ENCODE results near the gene KCTD2.

The KCTD2 gene

DNA sequence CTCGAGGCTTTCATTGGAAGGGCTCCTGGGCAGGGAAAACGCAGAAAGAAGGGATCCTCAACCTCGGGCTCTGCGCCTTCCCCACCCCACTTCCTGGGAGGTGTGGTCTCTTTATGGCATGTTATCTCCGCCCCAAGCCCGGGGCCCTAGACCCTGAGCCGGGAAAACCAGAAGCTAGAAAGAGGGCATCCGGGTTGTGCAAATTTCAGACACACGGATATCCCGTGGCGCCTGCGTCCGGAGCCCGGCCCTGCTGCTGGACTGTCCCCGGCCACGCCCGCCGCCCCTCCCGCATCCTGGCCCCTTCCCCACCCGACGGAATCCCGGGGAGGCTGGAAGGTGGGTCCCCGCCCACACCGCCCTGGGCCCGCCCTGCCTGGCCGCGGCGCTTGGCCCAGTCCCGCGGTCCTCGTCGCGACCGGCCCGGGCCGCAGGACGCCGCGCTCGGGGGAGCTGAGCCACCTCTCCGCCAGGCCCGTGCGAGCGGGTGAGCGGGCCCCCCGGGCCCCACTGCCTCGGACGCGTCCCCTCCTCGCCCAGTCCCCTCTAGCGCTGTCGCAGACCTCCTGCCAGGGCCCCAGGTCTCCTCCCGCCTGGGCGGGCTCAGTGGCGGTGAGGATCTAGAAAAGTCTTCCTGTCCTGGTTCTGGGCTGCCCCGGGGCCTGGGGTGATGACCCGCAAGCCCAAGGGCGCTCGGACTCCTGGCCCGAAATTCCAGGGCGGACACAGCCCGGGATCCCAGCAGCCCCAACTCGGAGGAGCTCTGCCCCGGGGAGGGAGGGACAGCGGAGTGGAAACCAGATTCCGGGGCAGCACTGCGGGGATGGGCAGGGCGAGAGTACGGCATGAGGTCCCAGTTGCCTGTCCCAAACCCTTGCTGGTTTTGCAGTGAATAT, 40.8 kb downstream of the KCTD2 start, which contains the start of gene SLC16A5:
TSS of gene SLC16A5 (plus strand) at position 397 of the 896 bp plus-strand sequence. CDS start 5,683 bp downstream, outside the sequence.
- H3K27ac ChIP-seq (ENCODE audit: low read length), result peak within 1 kb of the TSS; percentile 80
- H3K4me3 ChIP-seq (ENCODE audit: low read depth in 1 of 2, low read length in 2 of 2), result peak within 1 kb of the TSS; percentile 39 to 68; a peak in 3 of 4 replicates
- DNase-seq (peak; percentile 81), ATAC-seq (ENCODE audit: insufficient read depth, low read depth) (peak; percentile 90)
- H3K79me2 ChIP-seq (ENCODE audit: insufficient read depth, low read length), result no peaks in the 10 kb centered on the region
- no peaks in the 10 kb centered on the region for H3K27me3 ChIP-seq (ENCODE audit: insufficient read depth, low read length, poor library complexity)
- H4K20me1 ChIP-seq (ENCODE audit: insufficient read depth, low read length), result no peaks in the 10 kb centered on the region
- H3K4me1 ChIP-seq (ENCODE audit: insufficient read depth, low read length), result peaks cover 37% of the 10 kb centered on the region
- H3K9ac ChIP-seq (ENCODE audit: low read depth, low read length), result peak within 1 kb of the TSS; percentile 76
- H3K9me3 ChIP-seq (ENCODE audit: insufficient read depth, low read length, severe bottlenecking), result no peaks in the 10 kb centered on the region
- no peaks in the 10 kb centered on the region for H3K36me3 ChIP-seq (ENCODE audit: insufficient read depth, low read length)
- H3K4me2 ChIP-seq (ENCODE audit: insufficient read depth, low read length), result peak within 1 kb of the TSS; percentile 69
- H2AFZ ChIP-seq (ENCODE audit: low read depth, low read length), result peak within 1 kb of the TSS; percentile 83
- TF ChIP-seq, protein P1, sequence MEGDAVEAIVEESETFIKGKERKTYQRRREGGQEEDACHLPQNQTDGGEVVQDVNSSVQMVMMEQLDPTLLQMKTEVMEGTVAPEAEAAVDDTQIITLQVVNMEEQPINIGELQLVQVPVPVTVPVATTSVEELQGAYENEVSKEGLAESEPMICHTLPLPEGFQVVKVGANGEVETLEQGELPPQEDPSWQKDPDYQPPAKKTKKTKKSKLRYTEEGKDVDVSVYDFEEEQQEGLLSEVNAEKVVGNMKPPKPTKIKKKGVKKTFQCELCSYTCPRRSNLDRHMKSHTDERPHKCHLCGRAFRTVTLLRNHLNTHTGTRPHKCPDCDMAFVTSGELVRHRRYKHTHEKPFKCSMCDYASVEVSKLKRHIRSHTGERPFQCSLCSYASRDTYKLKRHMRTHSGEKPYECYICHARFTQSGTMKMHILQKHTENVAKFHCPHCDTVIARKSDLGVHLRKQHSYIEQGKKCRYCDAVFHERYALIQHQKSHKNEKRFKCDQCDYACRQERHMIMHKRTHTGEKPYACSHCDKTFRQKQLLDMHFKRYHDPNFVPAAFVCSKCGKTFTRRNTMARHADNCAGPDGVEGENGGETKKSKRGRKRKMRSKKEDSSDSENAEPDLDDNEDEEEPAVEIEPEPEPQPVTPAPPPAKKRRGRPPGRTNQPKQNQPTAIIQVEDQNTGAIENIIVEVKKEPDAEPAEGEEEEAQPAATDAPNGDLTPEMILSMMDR (IDR thresholded peaks at IDR 0.05; ENCODE audit: borderline replicate concordance, extremely low read depth, low read length, poor library complexity, severe bottlenecking), result no peak
- no peak for TF ChIP-seq EZH2 (IDR thresholded peaks at IDR 0.05; ENCODE audit: borderline replicate concordance, low read depth, low read length, severe bottlenecking)

DNA sequence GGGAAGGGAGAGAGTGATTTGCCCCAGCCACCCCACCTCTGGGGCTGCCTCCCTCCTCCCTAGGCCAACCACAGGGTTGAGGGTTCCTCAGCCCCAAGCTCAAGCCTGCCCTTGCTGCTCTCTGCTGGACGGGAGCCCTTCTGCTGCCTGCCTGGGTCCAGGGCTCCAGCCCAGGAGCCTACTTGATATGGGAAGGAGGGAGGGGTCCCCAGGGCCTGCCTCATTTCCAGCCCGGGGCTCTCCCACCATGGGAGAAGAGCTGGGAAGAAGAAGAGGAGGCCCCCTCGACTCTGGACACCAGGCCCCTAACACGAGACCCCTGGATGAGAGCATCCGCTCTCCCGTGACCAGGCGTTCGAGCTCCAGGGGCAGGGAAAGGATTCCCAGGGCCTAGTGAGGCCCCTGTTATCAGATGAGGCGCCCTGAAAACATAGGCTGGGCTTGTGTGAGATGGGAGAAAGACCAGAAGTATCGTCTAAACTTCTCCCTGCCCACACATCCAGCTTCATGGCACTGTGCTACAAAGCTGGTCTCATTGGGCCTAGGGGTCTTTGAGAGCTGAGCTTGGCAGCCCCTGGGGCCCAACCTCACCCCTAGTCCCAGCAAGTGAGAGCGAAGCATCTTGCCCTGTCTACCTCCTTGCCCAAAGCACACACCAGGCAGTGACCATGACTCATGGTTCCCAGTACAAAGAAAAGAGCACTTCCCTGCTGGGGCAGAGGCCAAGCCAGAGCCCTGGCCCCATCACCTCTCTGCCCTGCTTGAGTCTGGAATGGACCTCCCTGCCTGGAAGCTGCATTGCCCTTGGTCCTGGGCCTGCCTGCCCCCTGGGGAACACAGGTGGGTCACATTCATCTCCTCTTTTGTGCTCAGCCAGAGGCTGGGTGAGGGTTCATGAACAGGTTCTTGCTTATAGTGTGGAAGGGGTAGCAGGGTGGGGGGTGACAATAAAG, 41.7 kb downstream of the KCTD2 start:
- Histone ChIP-seq H3K79me2 (ENCODE audit: insufficient read depth, low read length) (no peaks in the 10 kb centered on the region), H3K9ac (ENCODE audit: low read depth, low read length) (peak overlapping the region; percentile 76), H4K20me1 (ENCODE audit: insufficient read depth, low read length) (no peaks in the 10 kb centered on the region), H3K4me3 (ENCODE audit: low read depth in 1 of 2, low read length in 2 of 2) (peak overlapping the region; percentile 39 to 68; a peak in 3 of 4 replicates), H3K4me2 (ENCODE audit: insufficient read depth, low read length) (peak overlapping the region; percentile 69), H3K27me3 (ENCODE audit: insufficient read depth, low read length, poor library complexity) (no peaks in the 10 kb centered on the region), H3K36me3 (ENCODE audit: insufficient read depth, low read length) (no peaks in the 10 kb centered on the region), H2AFZ (ENCODE audit: low read depth, low read length) (peak overlapping the region; percentile 83), H3K9me3 (ENCODE audit: insufficient read depth, low read length, severe bottlenecking) (no peaks in the 10 kb centered on the region), H3K4me1 (ENCODE audit: insufficient read depth, low read length) (peaks cover 35% of the 10 kb centered on the region), H3K27ac (ENCODE audit: low read length) (peak overlapping the region; percentile 80)
- DNase-seq (no peak), ATAC-seq (ENCODE audit: insufficient read depth, low read depth) (no peak)
- TF ChIP-seq, protein P1 (IDR thresholded peaks at IDR 0.05; ENCODE audit: borderline replicate concordance, extremely low read depth, low read length, poor library complexity, severe bottlenecking), result no peak
- TF ChIP-seq EZH2 (IDR thresholded peaks at IDR 0.05; ENCODE audit: borderline replicate concordance, low read depth, low read length, severe bottlenecking), result no peak

DNA sequence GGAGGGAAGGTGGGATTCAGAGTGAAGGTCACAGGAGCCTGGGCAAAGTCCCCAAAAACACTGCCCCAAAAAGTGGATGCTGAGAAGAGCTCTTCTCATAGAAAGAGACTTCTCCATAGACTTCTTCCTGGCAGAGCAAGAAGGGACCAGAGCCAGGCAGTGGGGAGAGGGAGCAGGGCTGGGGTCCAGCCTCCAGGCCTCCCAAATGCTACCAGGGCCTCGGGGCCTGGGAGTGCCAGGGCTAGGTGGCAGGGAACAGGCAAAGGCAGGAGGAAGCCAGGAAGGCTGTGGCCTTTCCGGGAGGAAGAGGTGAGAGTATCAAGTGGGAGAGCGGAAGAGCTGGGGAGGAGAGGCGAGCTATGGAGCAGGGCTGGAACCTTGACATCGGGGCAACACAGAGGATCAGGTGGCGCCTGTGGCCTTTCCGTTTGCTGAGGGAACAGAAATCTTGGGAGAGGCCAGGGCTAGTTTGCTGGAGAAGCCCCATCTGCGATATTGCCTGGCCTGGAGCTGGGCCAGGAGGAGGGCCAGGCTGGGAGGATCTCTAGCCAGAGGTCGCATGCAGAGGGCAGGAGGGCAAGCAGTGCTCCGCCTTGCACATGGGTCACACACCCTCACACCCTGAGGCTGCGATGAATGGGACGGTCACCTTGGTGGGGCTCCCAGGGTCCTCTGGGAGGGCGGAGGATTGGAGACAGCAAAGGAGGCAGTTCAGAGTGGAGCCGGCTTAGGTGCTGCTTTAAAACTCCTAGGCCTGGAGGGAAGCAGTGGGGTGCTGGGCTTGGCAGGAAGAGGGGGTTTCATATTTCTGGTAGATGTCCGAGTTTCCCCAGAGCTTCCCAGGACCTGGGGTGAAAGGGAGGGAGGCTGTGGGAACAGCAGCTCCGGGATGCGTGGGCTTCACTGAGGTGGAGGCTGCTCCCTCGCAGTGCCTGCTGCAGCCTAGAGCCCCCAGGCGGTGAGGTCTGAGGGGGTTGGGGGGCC, 44.1 kb downstream of the KCTD2 start:
- Histone ChIP-seq H3K9ac (ENCODE audit: low read depth, low read length) (no peak overlapping the region), H4K20me1 (ENCODE audit: insufficient read depth, low read length) (no peaks in the 10 kb centered on the region), H3K27ac (ENCODE audit: low read length) (no peak overlapping the region), H3K27me3 (ENCODE audit: insufficient read depth, low read length, poor library complexity) (no peaks in the 10 kb centered on the region), H3K4me2 (ENCODE audit: insufficient read depth, low read length) (no peak overlapping the region), H3K79me2 (ENCODE audit: insufficient read depth, low read length) (no peaks in the 10 kb centered on the region), H3K4me1 (ENCODE audit: insufficient read depth, low read length) (peaks cover 25% of the 10 kb centered on the region), H3K36me3 (ENCODE audit: insufficient read depth, low read length) (no peaks in the 10 kb centered on the region), H3K4me3 (ENCODE audit: low read depth in 1 of 2, low read length in 2 of 2) (no peak overlapping the region), H2AFZ (ENCODE audit: low read depth, low read length) (no peak overlapping the region), H3K9me3 (ENCODE audit: insufficient read depth, low read length, severe bottlenecking) (no peaks in the 10 kb centered on the region)
- DNase-seq, result no peak
- TF ChIP-seq EZH2 (IDR thresholded peaks at IDR 0.05; ENCODE audit: borderline replicate concordance, low read depth, low read length, severe bottlenecking), result no peak
- TF ChIP-seq, protein P1 (IDR thresholded peaks at IDR 0.05; ENCODE audit: borderline replicate concordance, extremely low read depth, low read length, poor library complexity, severe bottlenecking), result no peak
- ATAC-seq (ENCODE audit: insufficient read depth, low read depth), result no peak
